Heart left ventricle (tissue), 16 donors: Measurements from ENCODE around the gene HECTD2. TPM values are rescaled to one million over a fixed set of nuclear protein-coding genes. Genes with fewer than 3 reads are reported as not detected.

ENCODE experiments used
- ATAC-seq, 4 donors: fragments of 200-7000 bp; cut with Tn5 transposase; one replicate each; pipeline ENCODE4 v1.9.1; 2020 to 2022; ENCODE audit warnings: moderate library complexity in 4 of 4, mild to moderate bottlenecking in 3 of 4, moderate number of reproducible peaks in 1 of 4
- DNase-seq, 5 donors: peaks; one replicate each; pipeline ENCODE4 v3.0.0-alpha.2; 2020
- H3K27ac ChIP-seq, 12 donors: fragments of 200-600 bp; sonication (generic) in 4 of 12; one replicate each; pipeline versions ENCODE4 v1.5.0 to v1.8.0; 2016 to 2022; ENCODE audit warnings: mild to moderate bottlenecking in 2 of 12
- H3K27me3 ChIP-seq, 9 donors: fragments of 200-600 bp; sonication (generic) in 2 of 9; one replicate each; pipeline versions ENCODE4 v1.5.1 to v1.8.0; 2016 to 2022; ENCODE audit warnings: mild to moderate bottlenecking in 3 of 9
- H3K36me3 ChIP-seq, 9 donors: fragments of 200-600 bp; sonication (generic) in 2 of 9; one replicate each; pipeline versions ENCODE4 v1.5.0 to v1.8.0; 2018 to 2022; ENCODE audit warnings: mild to moderate bottlenecking in 2 of 9
- H3K4me1 ChIP-seq, 12 donors: fragments of 200-600 bp; sonication (generic) in 4 of 12; one replicate each; pipeline versions ENCODE4 v1.5.0 to v1.8.0; 2016 to 2022; ENCODE audit warnings: mild to moderate bottlenecking in 3 of 12
- H3K4me3 ChIP-seq, 12 donors: fragments of 200-600 bp; sonication (generic) in 4 of 12; one replicate each; pipeline versions ENCODE4 v1.5.0 to v1.8.0; 2017 to 2022; ENCODE audit warnings: mild to moderate bottlenecking in 9 of 12, moderate library complexity in 4 of 12
- H3K9me3 ChIP-seq, 12 donors: fragments of 200-600 bp; sonication (generic) in 4 of 12; one replicate each; pipeline versions ENCODE4 v1.5.0 to v1.8.0; 2016 to 2022; ENCODE audit warnings: mild to moderate bottlenecking in 1 of 12
- POLR2A ChIP-seq, 2 donors: fragments of 450-650 bp; IDR thresholded peaks; one replicate each; pipeline ENCODE4 v1.6.1; 2017; ENCODE audit warnings: antibody characterized with exemption in 2 of 2, mild to moderate bottlenecking in 2 of 2, moderate library complexity in 2 of 2
- WGBS, 4 donors: extraction: QIAGEN DNeasy Blood & Tissue Kit in 2 of 4; methylation state at CpG; one replicate each; pipeline versions ENCODE4 v1.1.5 to v1.1.7; 2013 to 2018; 5-methylcytosine and 5-hydroxymethylcytosine counted together
- intact Hi-C, 10 donors: fragments of 100-400 bp; cut with DNase I; formaldehyde crosslinking; loops; one replicate each; pipeline versions ENCODE4 v1.11.1 to v1.14.2; 2022
- polyA plus RNA-seq, 2 donors: library from polyadenylated mRNA; stranded (reverse); fragments of 200-250 nt; gene quantifications; one replicate each; pipeline ENCODE4 v1.2.3, GENCODE V29; 2013
- total RNA-seq, 9 donors: library from RNA; depleted of rRNA in 2 of 9; stranded (reverse); fragments of >200 nt in 2 of 9; fragmentation: NEBNext Ultra II Directional in 3 of 9; extraction: Animal tissue kit (Norgen Biotek cat#: 25700) in 3 of 9; gene quantifications; one replicate each; pipeline versions ENCODE4 v1.1.0 to v1.2.4, GENCODE V29; 2016 to 2023
- TF ChIP-seq, protein P1 (sequence below), 12 donors: fragments of 200-600 bp; sonication (generic) in 4 of 12; IDR thresholded peaks; one replicate each; pipeline versions ENCODE4 v1.5.0 to v1.8.0; 2018 to 2022; ENCODE audit warnings: antibody characterized with exemption in 12 of 12, mild to moderate bottlenecking in 5 of 12
- donor health status: ischemic (EF 13 %, LVEDD 7.1; RV severe dilation, severe dysfunction).
- donor health status: healthy with polysubstance abuse.
- donor health status: DM: no; HTN: yes; CAD: no.
- donor health status: DM: no; HTN: no; CAD: no.
- donor health status: ischemic (EF 25% LVEDD 6.9; RV normal size, moderate dysfunction).
- donor health status: ischemic (EF 25% LVEDD 5.7; RV mildly dilated, moderate dysfunction).
- donor health status: healthy.
- donor health status: DM: yes; HTN: yes; CAD: no.
- donor health status: ischemic (EF 35%, LVEDD 5.7; RV mildly dilated, moderate dysfunction).
- donor health status: nonischemic (EF 11% LVEDD 7.7; RV severe dilation, severe dysfunction).
- donor health status: DM: yes; HTN: yes; CAD: no.
- donor health status: PGD.
- donor health status: ischemic (EF 29% LVEDD 5.4; RV normal size, mild dysfunction).
- donor health status: nonischemic (EF 23%, LVEDD 6.1; RV moderate dilation, normal function).

Gene HECTD2
- total and polyA plus RNA-seq, 11 donors = 2.3 to 9.3 (median 4.1) TPM

DNA sequence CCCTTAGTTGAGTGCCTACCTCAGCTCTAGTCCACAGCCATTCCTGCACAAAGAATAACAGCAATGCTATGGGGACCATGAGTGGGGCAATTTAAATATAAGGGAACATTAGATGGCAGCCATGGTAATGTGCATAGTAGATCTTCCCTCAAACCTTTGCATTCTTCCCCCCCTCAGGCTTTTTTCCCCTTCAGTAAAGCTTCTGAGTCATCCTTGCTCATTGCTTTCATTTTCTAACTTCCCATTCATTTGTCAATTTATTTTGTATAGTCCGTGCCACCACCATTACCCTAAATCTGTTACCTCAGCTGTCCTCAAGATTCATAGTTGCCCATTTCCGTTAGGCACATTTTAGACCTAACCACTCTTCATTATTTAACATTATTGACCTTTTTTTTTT lies 10.7 kb downstream of the HECTD2 start:
- Histone ChIP-seq H3K4me1 (peaks cover 0 to 33% (median 0%) of the 10 kb centered on the region in 12 donors), H3K4me3 (no peak overlapping the region), H3K36me3 (no peaks in the 10 kb centered on the region), H3K27ac (no peak overlapping the region), H3K9me3 (no peaks in the 10 kb centered on the region), H3K27me3 (no peaks in the 10 kb centered on the region)
- no peak for DNase-seq
- no peak for ATAC-seq
- intact Hi-C loops = no loop called here
- no peak for TF ChIP-seq POLR2A (IDR thresholded peaks at IDR 0.05)
- TF ChIP-seq, protein P1, sequence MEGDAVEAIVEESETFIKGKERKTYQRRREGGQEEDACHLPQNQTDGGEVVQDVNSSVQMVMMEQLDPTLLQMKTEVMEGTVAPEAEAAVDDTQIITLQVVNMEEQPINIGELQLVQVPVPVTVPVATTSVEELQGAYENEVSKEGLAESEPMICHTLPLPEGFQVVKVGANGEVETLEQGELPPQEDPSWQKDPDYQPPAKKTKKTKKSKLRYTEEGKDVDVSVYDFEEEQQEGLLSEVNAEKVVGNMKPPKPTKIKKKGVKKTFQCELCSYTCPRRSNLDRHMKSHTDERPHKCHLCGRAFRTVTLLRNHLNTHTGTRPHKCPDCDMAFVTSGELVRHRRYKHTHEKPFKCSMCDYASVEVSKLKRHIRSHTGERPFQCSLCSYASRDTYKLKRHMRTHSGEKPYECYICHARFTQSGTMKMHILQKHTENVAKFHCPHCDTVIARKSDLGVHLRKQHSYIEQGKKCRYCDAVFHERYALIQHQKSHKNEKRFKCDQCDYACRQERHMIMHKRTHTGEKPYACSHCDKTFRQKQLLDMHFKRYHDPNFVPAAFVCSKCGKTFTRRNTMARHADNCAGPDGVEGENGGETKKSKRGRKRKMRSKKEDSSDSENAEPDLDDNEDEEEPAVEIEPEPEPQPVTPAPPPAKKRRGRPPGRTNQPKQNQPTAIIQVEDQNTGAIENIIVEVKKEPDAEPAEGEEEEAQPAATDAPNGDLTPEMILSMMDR (IDR thresholded peaks at IDR 0.05) = no peak
- WGBS, 4 donors = 94 to 99% (median 96%) methylated on average over 2 of the region's 2 CpGs

DNA sequence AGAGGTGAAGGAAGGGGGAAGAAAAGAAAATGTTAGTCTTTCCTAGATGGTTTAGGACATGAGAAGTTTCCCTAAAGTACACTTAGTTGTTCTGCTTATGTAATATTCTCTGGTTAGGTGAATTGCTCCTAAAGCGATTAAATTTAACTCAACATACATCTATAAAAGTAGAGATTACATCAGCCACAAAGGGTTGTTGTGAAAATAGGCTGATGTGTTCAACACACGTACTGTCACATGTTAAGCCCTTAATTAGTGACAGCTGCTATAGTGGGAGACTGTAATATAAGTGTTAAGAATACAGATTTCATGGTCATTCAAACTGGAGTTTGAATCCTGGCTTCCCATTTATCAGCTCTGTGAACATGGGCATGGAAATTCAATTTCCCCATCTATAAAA lies 12.8 kb downstream of the HECTD2 start:
- Histone ChIP-seq H3K4me1 (peaks cover 0 to 20% (median 0%) of the 10 kb centered on the region in 12 donors), H3K4me3 (no peak overlapping the region), H3K9me3 (no peaks in the 10 kb centered on the region), H3K36me3 (peaks cover 0 to 5% (median 0%) of the 10 kb centered on the region in 9 donors), H3K27ac (no peak overlapping the region), H3K27me3 (no peaks in the 10 kb centered on the region)
- no peak for DNase-seq
- intact Hi-C loops = no loop called here
- ATAC-seq = no peak
- WGBS, 4 donors = 76 to 79% (median 77%) methylated on average over 2 of the region's 2 CpGs
- TF ChIP-seq, protein P1 (IDR thresholded peaks at IDR 0.05) = no peak
- no peak for TF ChIP-seq POLR2A (IDR thresholded peaks at IDR 0.05)

DNA sequence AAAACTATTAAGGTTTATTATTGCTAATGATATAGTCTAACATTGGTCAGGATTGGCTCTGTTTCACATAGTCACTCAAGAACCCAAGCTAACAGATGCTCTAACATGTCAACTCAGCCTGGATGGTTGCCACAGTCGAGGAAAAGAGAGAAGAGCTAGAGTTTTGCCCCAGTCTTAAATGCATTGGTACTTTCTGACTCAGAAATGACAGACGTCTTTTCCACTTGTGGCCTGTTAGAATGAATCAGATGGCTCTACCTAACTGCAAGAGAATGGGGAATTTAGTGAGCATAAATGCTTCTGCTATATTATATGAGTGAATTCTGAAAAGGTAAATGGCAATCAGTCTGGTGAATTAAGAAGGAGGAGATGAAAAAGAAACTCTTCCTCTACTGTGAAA lies 13.9 kb downstream of the HECTD2 start:
- TF ChIP-seq POLR2A (IDR thresholded peaks at IDR 0.05) = no peak
- TF ChIP-seq, protein P1 (IDR thresholded peaks at IDR 0.05) = no peak
- Histone ChIP-seq H3K36me3 (peaks cover 0 to 5% (median 0%) of the 10 kb centered on the region in 9 donors), H3K27me3 (no peaks in the 10 kb centered on the region), H3K4me3 (no peak overlapping the region), H3K27ac (no peak overlapping the region), H3K9me3 (no peaks in the 10 kb centered on the region), H3K4me1 (peaks cover 0 to 14% (median 0%) of the 10 kb centered on the region in 12 donors)
- intact Hi-C loops = no loop called here
- ATAC-seq (no peak), DNase-seq (no peak)
- 64 to 86% (median 80%) methylated on average over 2 of the region's 2 CpGs for WGBS, 4 donors

DNA sequence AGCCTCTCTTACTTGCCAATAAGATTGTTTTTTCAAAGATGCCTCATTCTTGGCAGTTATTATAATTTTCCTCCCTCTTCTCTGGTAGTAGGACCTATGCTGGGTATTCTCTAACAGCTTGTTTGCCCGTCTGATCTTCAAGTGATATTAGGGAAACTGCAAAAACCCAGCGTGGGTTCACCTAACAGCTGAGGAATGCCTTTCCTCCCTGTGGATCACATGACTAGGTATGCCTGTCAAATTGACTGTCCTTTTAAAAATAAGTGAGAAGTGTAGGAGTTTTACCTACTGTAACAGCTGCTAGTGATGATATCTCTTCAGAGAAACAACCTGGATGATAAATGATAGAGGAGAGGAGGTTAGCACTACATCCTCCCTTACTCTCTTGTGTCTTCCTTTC lies 22.0 kb downstream of the HECTD2 start:
- 73 to 83% (median 79%) methylated on average over 2 of the region's 2 CpGs for WGBS, 4 donors
- TF ChIP-seq, protein P1 (IDR thresholded peaks at IDR 0.05) = no peak
- TF ChIP-seq POLR2A (IDR thresholded peaks at IDR 0.05) = no peak
- Histone ChIP-seq H3K4me3 (no peak overlapping the region), H3K36me3 (peaks cover 0 to 29% (median 2%) of the 10 kb centered on the region in 9 donors), H3K4me1 (no peaks in the 10 kb centered on the region), H3K27ac (no peak overlapping the region), H3K27me3 (no peaks in the 10 kb centered on the region), H3K9me3 (no peaks in the 10 kb centered on the region)
- DNase-seq (no peak), ATAC-seq (no peak)
- intact Hi-C loops = no loop called here
